Activated naive CD4-positive, alpha-beta T cell treated with anti-CD3 and anti-CD28 coated beads, Interleukin-2, amount 50 U/mL, for 24 hours (primary cell): ENCODE measurements around the gene B3GNT9.
A peak's percentile ranks its signal among the peaks of the same experiment; 100 is the strongest.

Source experiments
- H3K27ac Mint-ChIP-seq: one replicate; pipeline ENCODE4 v1.8.0; 2021; ENCODE audit warnings: mild to moderate bottlenecking, mixed read lengths
- H3K27me3 Mint-ChIP-seq: one replicate; pipeline ENCODE4 v1.8.0; 2021; ENCODE audit warnings: mixed read lengths
- H3K36me3 Mint-ChIP-seq: one replicate; pipeline ENCODE4 v1.8.0; 2021; ENCODE audit warnings: mixed read lengths
- H3K4me1 Mint-ChIP-seq: one replicate; pipeline ENCODE4 v1.8.0; 2021; ENCODE audit warnings: mixed read lengths
- H3K4me3 Mint-ChIP-seq: one replicate; pipeline ENCODE4 v1.8.0; 2021; ENCODE audit warnings: mild to moderate bottlenecking, mixed read lengths
- H3K9me3 Mint-ChIP-seq: one replicate; pipeline ENCODE4 v1.8.0; 2021; ENCODE audit warnings: mixed read lengths

The B3GNT9 gene

GRCh38 chr16:67154578-67155294 lies 3.9 kb upstream of the B3GNT9 start:
- H3K4me3 Mint-ChIP-seq: peak overlapping the region; percentile 78
- peaks cover 42% of the 10 kb centered on the region for H3K4me1 Mint-ChIP-seq

GRCh38 chr16:67151431-67152097 lies 766 bp upstream of the B3GNT9 start:
- H3K36me3 Mint-ChIP-seq: peaks cover 10% of the 10 kb centered on the region
- H3K4me1 Mint-ChIP-seq: peaks cover 17% of the 10 kb centered on the region
- peak overlapping the region; percentile 74 for H3K27ac Mint-ChIP-seq
- H3K9me3 Mint-ChIP-seq: no peaks in the 10 kb centered on the region
- H3K4me3 Mint-ChIP-seq: peak overlapping the region; percentile 76
- peaks cover 1% of the 10 kb centered on the region for H3K27me3 Mint-ChIP-seq

More at GRCh38 chr16:67154578-67155294, 3.9 kb upstream of the B3GNT9 start:
- Mint-ChIP-seq H3K9me3 (no peaks in the 10 kb centered on the region), H3K36me3 (no peaks in the 10 kb centered on the region), H3K27me3 (no peaks in the 10 kb centered on the region), H3K27ac (no peak overlapping the region)

- peaks cover 1% of the 10 kb centered on the region for H3K27me3 Mint-ChIP-seq
- peaks cover 14% of the 10 kb centered on the region for H3K36me3 Mint-ChIP-seq
- H3K4me3 Mint-ChIP-seq: no peak overlapping the region
- peaks cover 5% of the 10 kb centered on the region for H3K4me1 Mint-ChIP-seq
- no peak overlapping the region for H3K27ac Mint-ChIP-seq
- no peaks in the 10 kb centered on the region for H3K9me3 Mint-ChIP-seq
Observed at GRCh38 chr16:67150047-67150832, 558 bp downstream of the B3GNT9 start.

- Mint-ChIP-seq H3K27me3 (peaks cover 1% of the 10 kb centered on the region), H3K27ac (no peak overlapping the region), H3K36me3 (peaks cover 19% of the 10 kb centered on the region), H3K4me1 (peaks cover 3% of the 10 kb centered on the region), H3K9me3 (no peaks in the 10 kb centered on the region), H3K4me3 (peak overlapping the region; percentile 54)
Observed at GRCh38 chr16:67149276-67150046, 1.3 kb downstream of the B3GNT9 start.

- peak overlapping the region; percentile 54 for H3K4me3 Mint-ChIP-seq
- H3K4me1 Mint-ChIP-seq: peaks cover 3% of the 10 kb centered on the region
- no peak overlapping the region for H3K27ac Mint-ChIP-seq
- H3K36me3 Mint-ChIP-seq: peaks cover 19% of the 10 kb centered on the region
- H3K27me3 Mint-ChIP-seq: peaks cover 1% of the 10 kb centered on the region
- H3K9me3 Mint-ChIP-seq: no peaks in the 10 kb centered on the region
Observed at GRCh38 chr16:67148656-67149275, 2.0 kb downstream of the B3GNT9 start.

GRCh38 chr16:67148221-67148620 lies 2.6 kb downstream of the B3GNT9 start:
- Mint-ChIP-seq H3K36me3 (peaks cover 21% of the 10 kb centered on the region), H3K9me3 (no peaks in the 10 kb centered on the region), H3K4me1 (peaks cover 3% of the 10 kb centered on the region), H3K27me3 (peaks cover 1% of the 10 kb centered on the region), H3K27ac (no peak overlapping the region), H3K4me3 (no peak overlapping the region)

GRCh38 chr16:67147437-67148140 lies 3.2 kb downstream of the B3GNT9 start:
- H3K27me3 Mint-ChIP-seq: peaks cover 1% of the 10 kb centered on the region
- H3K4me1 Mint-ChIP-seq: peaks cover 3% of the 10 kb centered on the region
- peaks cover 25% of the 10 kb centered on the region for H3K36me3 Mint-ChIP-seq
- no peaks in the 10 kb centered on the region for H3K9me3 Mint-ChIP-seq
- H3K4me3 Mint-ChIP-seq: no peak overlapping the region
- peak overlapping the region; percentile 25 for H3K27ac Mint-ChIP-seq

GRCh38 chr16:67146523-67147357 lies 4.1 kb downstream of the B3GNT9 start:
- H3K4me3 Mint-ChIP-seq: no peak overlapping the region
- H3K27ac Mint-ChIP-seq: no peak overlapping the region
- H3K4me1 Mint-ChIP-seq: peaks cover 3% of the 10 kb centered on the region
- peaks cover 1% of the 10 kb centered on the region for H3K27me3 Mint-ChIP-seq
- H3K9me3 Mint-ChIP-seq: no peaks in the 10 kb centered on the region
- peaks cover 28% of the 10 kb centered on the region for H3K36me3 Mint-ChIP-seq

GRCh38 chr16:67145746-67146145 lies 5.1 kb downstream of the B3GNT9 start:
- no peak overlapping the region for H3K27ac Mint-ChIP-seq
- H3K4me3 Mint-ChIP-seq: no peak overlapping the region
- peaks cover 33% of the 10 kb centered on the region for H3K36me3 Mint-ChIP-seq
- H3K9me3 Mint-ChIP-seq: no peaks in the 10 kb centered on the region
- H3K27me3 Mint-ChIP-seq: peaks cover 1% of the 10 kb centered on the region
- H3K4me1 Mint-ChIP-seq: no peaks in the 10 kb centered on the region

- Mint-ChIP-seq H3K4me3 (no peak overlapping the region), H3K9me3 (no peaks in the 10 kb centered on the region), H3K4me1 (no peaks in the 10 kb centered on the region), H3K36me3 (peaks cover 36% of the 10 kb centered on the region), H3K27me3 (peaks cover 1% of the 10 kb centered on the region), H3K27ac (no peak overlapping the region)
Observed at GRCh38 chr16:67144943-67145342, 5.9 kb downstream of the B3GNT9 start.

- no peaks in the 10 kb centered on the region for H3K27me3 Mint-ChIP-seq
- no peak overlapping the region for H3K27ac Mint-ChIP-seq
- no peaks in the 10 kb centered on the region for H3K9me3 Mint-ChIP-seq
- no peak overlapping the region for H3K4me3 Mint-ChIP-seq
- H3K4me1 Mint-ChIP-seq: no peaks in the 10 kb centered on the region
- H3K36me3 Mint-ChIP-seq: peaks cover 29% of the 10 kb centered on the region
Observed at GRCh38 chr16:67142342-67142741, 8.5 kb downstream of the B3GNT9 start.

GRCh38 chr16:67141391-67141790 lies 9.4 kb downstream of the B3GNT9 start:
- Mint-ChIP-seq H3K27me3 (no peaks in the 10 kb centered on the region), H3K4me1 (no peaks in the 10 kb centered on the region), H3K4me3 (no peak overlapping the region), H3K9me3 (no peaks in the 10 kb centered on the region), H3K36me3 (peaks cover 25% of the 10 kb centered on the region), H3K27ac (no peak overlapping the region)

- no peak overlapping the region for H3K4me3 Mint-ChIP-seq
- no peaks in the 10 kb centered on the region for H3K27me3 Mint-ChIP-seq
- no peak overlapping the region for H3K27ac Mint-ChIP-seq
- H3K9me3 Mint-ChIP-seq: no peaks in the 10 kb centered on the region
- H3K4me1 Mint-ChIP-seq: no peaks in the 10 kb centered on the region
- peaks cover 17% of the 10 kb centered on the region for H3K36me3 Mint-ChIP-seq
Observed at GRCh38 chr16:67137605-67138004, 13.2 kb downstream of the B3GNT9 start.

GRCh38 chr16:67129422-67129821 lies 21.4 kb downstream of the B3GNT9 start:
- Mint-ChIP-seq H3K27ac (no peak overlapping the region), H3K4me3 (no peak overlapping the region), H3K9me3 (no peaks in the 10 kb centered on the region), H3K4me1 (no peaks in the 10 kb centered on the region), H3K27me3 (no peaks in the 10 kb centered on the region), H3K36me3 (peaks cover 17% of the 10 kb centered on the region)
